Hematopoietic multipotent progenitor cell treated with erythropoietin and hydrocortisone succinate and interleukin-3 and kit ligand, for 15 days (in vitro differentiated cells): ENCODE results near the gene MTX1.

ENCODE experiments used
- DNase-seq: peaks from one replicate; pipeline ENCODE4 v3.0.0-alpha.2; 2015; ENCODE audit warnings: low spot score

Gene MTX1

DNA sequence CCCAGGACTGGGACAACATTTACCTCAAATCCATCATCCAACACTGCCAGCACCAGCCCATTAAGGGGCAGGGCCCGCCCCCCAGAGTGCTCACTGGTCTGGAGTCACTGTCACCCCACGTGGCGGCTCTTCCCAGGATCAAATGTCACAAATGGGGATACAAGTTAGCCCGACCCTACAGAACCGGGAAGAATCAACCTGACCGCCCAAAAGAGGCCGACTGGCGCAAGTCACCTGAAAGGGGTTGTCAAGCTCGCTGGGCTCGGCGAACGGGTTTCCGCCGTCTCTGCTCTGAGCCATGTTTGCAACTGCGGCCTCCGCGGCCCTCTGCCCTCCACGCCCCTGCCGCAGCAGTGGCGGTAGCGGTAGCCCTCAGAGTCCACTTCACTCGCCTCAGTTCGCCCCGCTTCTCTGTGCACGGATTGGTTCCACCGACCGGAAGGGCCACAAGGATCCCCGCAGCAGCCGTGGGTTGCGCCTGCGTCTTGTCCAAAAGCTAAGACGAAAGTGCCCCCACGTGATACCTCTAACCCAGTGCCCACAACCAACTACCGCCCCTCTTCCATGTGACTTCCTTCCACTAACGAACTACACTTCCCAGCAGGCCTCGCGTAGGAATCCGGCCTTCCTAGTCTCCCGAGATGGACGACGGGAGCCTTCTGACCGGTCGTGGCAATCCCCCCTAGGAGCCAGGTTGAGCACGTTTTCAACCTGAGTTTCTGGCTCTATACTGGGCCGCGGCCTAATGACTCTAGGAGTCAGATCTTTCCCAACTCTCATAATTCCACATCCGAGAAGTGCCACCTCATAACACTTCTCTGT lies 53.6 kb downstream of the MTX1 start, which contains the start of gene SCAMP3:
TSS of gene SCAMP3 (minus strand) at position 509 of the 822 bp plus-strand sequence. CDS start at position 300, 209 bp downstream.
- peak; percentile 74 for DNase-seq

- DNase-seq = no peak
These were observed 54.6 kb downstream of the MTX1 start for GRCh38 chr1:155263067-155263466.
